Measurements from ENCODE around the gene SPDL1. TPM values are rescaled to one million over a fixed set of nuclear protein-coding genes. Genes with fewer than 3 reads are reported as not detected.

SPDL1 gene
- total and polyA plus RNA-seq, 8 donors, result 4.8 to 140 (median 6.2) TPM

DNA sequence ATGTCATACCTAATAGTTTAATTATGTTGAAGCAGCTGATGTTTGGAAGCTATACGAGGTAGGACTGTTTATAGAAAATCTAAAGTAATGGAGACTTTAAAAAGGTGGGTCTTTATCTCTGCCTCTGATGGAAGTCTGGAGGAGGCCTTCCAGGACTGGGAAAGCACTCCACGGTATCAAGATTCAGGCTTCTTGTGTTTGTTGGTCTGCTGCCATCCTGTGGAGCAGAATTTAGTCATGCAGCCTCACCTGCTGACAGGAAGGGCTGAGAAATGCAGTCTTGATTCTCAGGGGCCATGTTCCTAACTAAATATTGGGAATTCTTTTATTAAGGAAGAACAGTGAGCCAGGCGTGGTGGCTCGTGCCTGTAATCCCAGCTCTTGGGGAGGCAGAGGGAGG lies 15.9 kb downstream of the SPDL1 start:
- peak in 1 of 2 donors; percentile 31 for DNase-seq
- H3K36me3 ChIP-seq, result peaks cover 15 to 91% (median 77%) of the 10 kb centered on the region in 4 donors
- TF ChIP-seq EP300 (IDR thresholded peaks at IDR 0.05) (no peak), POLR2A (IDR thresholded peaks at IDR 0.05) (no peak), POLR2AphosphoS5 (IDR thresholded peaks at IDR 0.05) (no peak)
- TF ChIP-seq, protein P1, sequence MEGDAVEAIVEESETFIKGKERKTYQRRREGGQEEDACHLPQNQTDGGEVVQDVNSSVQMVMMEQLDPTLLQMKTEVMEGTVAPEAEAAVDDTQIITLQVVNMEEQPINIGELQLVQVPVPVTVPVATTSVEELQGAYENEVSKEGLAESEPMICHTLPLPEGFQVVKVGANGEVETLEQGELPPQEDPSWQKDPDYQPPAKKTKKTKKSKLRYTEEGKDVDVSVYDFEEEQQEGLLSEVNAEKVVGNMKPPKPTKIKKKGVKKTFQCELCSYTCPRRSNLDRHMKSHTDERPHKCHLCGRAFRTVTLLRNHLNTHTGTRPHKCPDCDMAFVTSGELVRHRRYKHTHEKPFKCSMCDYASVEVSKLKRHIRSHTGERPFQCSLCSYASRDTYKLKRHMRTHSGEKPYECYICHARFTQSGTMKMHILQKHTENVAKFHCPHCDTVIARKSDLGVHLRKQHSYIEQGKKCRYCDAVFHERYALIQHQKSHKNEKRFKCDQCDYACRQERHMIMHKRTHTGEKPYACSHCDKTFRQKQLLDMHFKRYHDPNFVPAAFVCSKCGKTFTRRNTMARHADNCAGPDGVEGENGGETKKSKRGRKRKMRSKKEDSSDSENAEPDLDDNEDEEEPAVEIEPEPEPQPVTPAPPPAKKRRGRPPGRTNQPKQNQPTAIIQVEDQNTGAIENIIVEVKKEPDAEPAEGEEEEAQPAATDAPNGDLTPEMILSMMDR (IDR thresholded peaks at IDR 0.05), result no peak
- H3K4me1 ChIP-seq, result peaks cover 0 to 7% (median 0%) of the 10 kb centered on the region in 4 donors
- H3K4me3 ChIP-seq, result no peak overlapping the region
- WGBS, 5 donors, result 31 to 66% (median 61%) methylated on average over 4 of the region's 4 CpGs
- intact Hi-C loops (cut with DNase I; ENCODE audit: low total_unique reads), result no loop called here
- H3K27ac ChIP-seq, result no peak overlapping the region
- no peaks in the 10 kb centered on the region for H3K27me3 ChIP-seq
- H3K9me3 ChIP-seq, result no peaks in the 10 kb centered on the region

DNA sequence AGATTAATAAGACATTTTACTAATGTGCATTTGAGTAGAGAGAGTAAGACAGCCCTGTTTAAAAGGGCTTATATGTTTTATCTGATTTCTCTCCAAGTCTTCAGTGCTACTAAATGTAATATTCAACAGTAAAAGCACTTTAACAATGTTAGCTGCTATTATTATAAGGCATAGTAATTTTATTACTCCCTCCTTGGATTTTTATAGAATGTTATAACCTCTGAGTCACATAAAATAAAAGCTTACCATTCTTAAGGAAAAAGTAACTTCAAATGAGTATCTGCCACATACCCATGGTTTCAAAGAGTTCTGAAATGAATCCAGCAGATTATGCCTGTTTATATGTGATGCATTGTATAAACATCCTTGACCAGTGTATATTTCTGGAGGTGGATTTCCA lies 19.0 kb downstream of the SPDL1 start:
- intact Hi-C loops (cut with DNase I; ENCODE audit: low total_unique reads), result no loop called here
- H3K9me3 ChIP-seq, result no peaks in the 10 kb centered on the region
- peaks cover 0 to 7% (median 0%) of the 10 kb centered on the region in 4 donors for H3K4me1 ChIP-seq
- H3K36me3 ChIP-seq, result peaks cover 15 to 66% (median 52%) of the 10 kb centered on the region in 4 donors
- TF ChIP-seq, protein P1 (IDR thresholded peaks at IDR 0.05), result no peak
- TF ChIP-seq POLR2AphosphoS5 (IDR thresholded peaks at IDR 0.05), result no peak
- no peak for TF ChIP-seq POLR2A (IDR thresholded peaks at IDR 0.05)
- TF ChIP-seq EP300 (IDR thresholded peaks at IDR 0.05), result no peak
- no peak for DNase-seq
- H3K27me3 ChIP-seq, result no peaks in the 10 kb centered on the region
- H3K27ac ChIP-seq, result no peak overlapping the region
- H3K4me3 ChIP-seq, result no peak overlapping the region

GRCh38 chr5:169606279-169606678 lies 22.7 kb downstream of the SPDL1 start:
- Histone ChIP-seq H3K27me3 (no peaks in the 10 kb centered on the region), H3K4me3 (no peak overlapping the region), H3K4me1 (no peaks in the 10 kb centered on the region), H3K36me3 (peaks cover 4 to 35% (median 24%) of the 10 kb centered on the region in 4 donors), H3K27ac (no peak overlapping the region), H3K9me3 (peaks cover 0 to 7% (median 1%) of the 10 kb centered on the region in 4 donors)
- intact Hi-C loops (cut with DNase I; ENCODE audit: low total_unique reads), result no loop called here
- no peak for DNase-seq
- 89 to 92% (median 91%) methylated on average over 3 of the region's 3 CpGs for WGBS, 5 donors
- TF ChIP-seq POLR2AphosphoS5 (IDR thresholded peaks at IDR 0.05) (no peak), EP300 (IDR thresholded peaks at IDR 0.05) (no peak), POLR2A (IDR thresholded peaks at IDR 0.05) (no peak)
- TF ChIP-seq, protein P1 (IDR thresholded peaks at IDR 0.05), result no peak

DNA sequence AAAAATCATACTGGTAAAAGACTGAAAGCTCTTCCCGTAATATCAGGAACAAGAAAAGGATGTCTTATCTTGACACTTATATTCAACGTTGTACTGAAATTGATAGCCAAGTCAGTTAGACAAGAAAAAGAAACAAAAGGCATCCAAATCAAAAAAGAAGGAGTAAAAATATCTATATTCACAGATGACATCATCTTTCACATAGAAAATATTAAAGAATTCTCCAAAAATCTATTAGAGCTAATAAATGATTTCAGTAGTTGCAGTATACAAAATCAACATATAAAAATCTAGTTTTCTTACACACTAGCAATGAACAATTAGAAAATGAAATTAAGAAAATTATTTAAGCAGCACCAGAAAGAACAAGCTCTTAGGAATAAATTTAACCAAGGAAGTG lies 24.3 kb downstream of the SPDL1 start:
- DNase-seq, result no peak
- peaks cover 0 to 19% (median 8%) of the 10 kb centered on the region in 4 donors for H3K36me3 ChIP-seq
- intact Hi-C loops (cut with DNase I; ENCODE audit: low total_unique reads), result no loop called here
- H3K4me3 ChIP-seq, result no peak overlapping the region
- peaks cover 0 to 7% (median 1%) of the 10 kb centered on the region in 4 donors for H3K9me3 ChIP-seq
- H3K4me1 ChIP-seq, result no peaks in the 10 kb centered on the region
- H3K27me3 ChIP-seq, result no peaks in the 10 kb centered on the region
- no peak overlapping the region for H3K27ac ChIP-seq
- 64 to 83% (median 71%) methylated on average over 2 of the region's 2 CpGs for WGBS, 5 donors
- no peak for TF ChIP-seq EP300 (IDR thresholded peaks at IDR 0.05)
- TF ChIP-seq POLR2AphosphoS5 (IDR thresholded peaks at IDR 0.05), result no peak
- TF ChIP-seq, protein P1 (IDR thresholded peaks at IDR 0.05), result no peak
- no peak for TF ChIP-seq POLR2A (IDR thresholded peaks at IDR 0.05)

Measured in stomach (tissue), 9 donors.